IMR-90 (cell line): Measurements from ENCODE around the gene TMEM163. TPM values are rescaled to one million over a fixed set of nuclear protein-coding genes. Genes with fewer than 3 reads are reported as not detected.

ENCODE experiments used
- ATAC-seq: fragments of 200-7000 bp; cut with Tn5 transposase; 2 replicates; pipeline ENCODE4 v1.9.1; 2020; ENCODE audit warnings: low read depth, mild to moderate bottlenecking, moderate library complexity
- BruUV-seq: library from RNA; stranded (reverse); fragments of 400-500 nt; replicated peaks from 2 replicates; lab custom pipeline; 2021; lab: Mats Ljungman, UMichigan
- CTCF ChIA-PET: fragments of 300-600 bp; formaldehyde crosslinking; extraction: SDS; loops from one replicate; lab custom pipeline; 2021; ENCODE audit warnings: antibody characterized with exemption; lab: Yijun Ruan, JAX
- POLR2A ChIA-PET: fragments of 300-600 bp; sonication (Branson Sonifier 250); formaldehyde crosslinking; loops from one replicate; lab custom pipeline; 2022; ENCODE audit warnings: antibody characterized with exemption; ENCODE audit not compliant: unreplicated experiment; lab: Charles Lee
- DNase-seq: peaks from one replicate; pipeline ENCODE4 v3.0.0; 2013
- H2AFZ ChIP-seq: replicated peaks from 2 replicates; pipeline ENCODE3; 2013; ENCODE audit warnings: low read length, mild to moderate bottlenecking; ENCODE audit not compliant: poor library complexity
- H2AK5ac ChIP-seq: 2 replicates; pipeline ENCODE4 v1.6.1; 2013; ENCODE audit warnings: low read depth, low read length, inconsistent platforms
- H2AK9ac ChIP-seq: replicated peaks from 2 replicates; pipeline ENCODE3; 2013; ENCODE audit warnings: mild to moderate bottlenecking, low read depth, low read length, moderate library complexity; ENCODE audit not compliant: poor library complexity
- H2BK120ac ChIP-seq: 2 replicates; pipeline ENCODE4 v1.6.1; 2013; ENCODE audit warnings: low read depth, low read length, inconsistent platforms
- H2BK15ac ChIP-seq: 3 replicates; pipeline ENCODE4 v1.6.1; 2013; ENCODE audit warnings: low read depth, low read length, inconsistent platforms
- H2BK20ac ChIP-seq: 2 replicates; pipeline ENCODE4 v1.6.1; 2013; ENCODE audit warnings: low read depth, mild to moderate bottlenecking, inconsistent platforms, low read length, moderate library complexity
- H2BK5ac ChIP-seq: 2 replicates; pipeline ENCODE4 v1.6.1; 2013; ENCODE audit warnings: mild to moderate bottlenecking, low read depth, low read length, inconsistent platforms; ENCODE audit not compliant: poor library complexity, severe bottlenecking
- H3K14ac ChIP-seq: replicated peaks from 2 replicates; pipeline ENCODE4 v1.6.1; 2013; ENCODE audit warnings: low read depth, low read length, inconsistent platforms
- H3K18ac ChIP-seq: 2 replicates; pipeline ENCODE4 v1.6.1; 2013; ENCODE audit warnings: low read depth, low read length, control low read depth
- H3K23ac ChIP-seq: 2 replicates; pipeline ENCODE4 v1.6.1; 2013; ENCODE audit warnings: low read depth, low read length, inconsistent platforms
- H3K27ac ChIP-seq: 2 replicates; pipeline ENCODE4 v1.5.1; 2013; ENCODE audit warnings: mild to moderate bottlenecking, control low read depth, low read length; ENCODE audit not compliant: insufficient read depth
- H3K27me3 ChIP-seq: 2 replicates; pipeline ENCODE4 v1.6.1; 2013; ENCODE audit warnings: low read length; ENCODE audit not compliant: control insufficient read depth, insufficient read depth
- H3K36me3 ChIP-seq: 2 replicates; pipeline ENCODE4 v1.6.1; 2013; ENCODE audit warnings: low read length, mixed read lengths; ENCODE audit not compliant: control insufficient read depth, insufficient read depth
- H3K4ac ChIP-seq: 2 replicates; pipeline ENCODE4 v1.6.1; 2013; ENCODE audit warnings: low read depth, low read length, inconsistent platforms
- H3K4me1 ChIP-seq: 2 replicates; pipeline ENCODE4 v1.6.1; 2013; ENCODE audit warnings: low read length, mixed read lengths; ENCODE audit not compliant: control insufficient read depth, insufficient read depth
- H3K4me2 ChIP-seq: 2 replicates; pipeline ENCODE4 v1.6.1; 2013; ENCODE audit warnings: low read depth, mild to moderate bottlenecking, control low read depth, low read length, moderate library complexity
- H3K4me3 ChIP-seq: 2 replicates; pipeline ENCODE4 v1.5.1; 2013; ENCODE audit warnings: low read depth, mild to moderate bottlenecking, control low read depth, low read length, moderate library complexity; ENCODE audit not compliant: insufficient read depth
- H3K56ac ChIP-seq: 2 replicates; pipeline ENCODE4 v1.6.1; 2013; ENCODE audit warnings: low read length, inconsistent platforms; ENCODE audit not compliant: insufficient read depth; ENCODE audit errors: extremely low read depth
- H3K79me1 ChIP-seq, 2 experiments: 2 replicates each; pipeline ENCODE4 v1.6.1; 2013; ENCODE audit warnings: low read length in 2 of 2, inconsistent platforms in 1 of 2, low read depth in 1 of 2
- H3K9ac ChIP-seq: 2 replicates; pipeline ENCODE4 v1.6.1; 2013; ENCODE audit warnings: low read depth, low read length, control low read depth
- H3K9me1 ChIP-seq: 2 replicates; pipeline ENCODE4 v1.6.1; 2013; ENCODE audit warnings: low read length, inconsistent platforms; ENCODE audit not compliant: insufficient read depth
- H3K9me3 ChIP-seq: 2 replicates; pipeline ENCODE4 v1.6.1; 2013; ENCODE audit warnings: low read length; ENCODE audit not compliant: control insufficient read depth, insufficient read depth
- H4K20me1 ChIP-seq: 2 replicates; pipeline ENCODE4 v1.6.1; 2013; ENCODE audit warnings: low read length, inconsistent platforms; ENCODE audit not compliant: insufficient read depth
- H4K5ac ChIP-seq: 2 replicates; pipeline ENCODE4 v1.6.1; 2013; ENCODE audit warnings: mild to moderate bottlenecking, low read depth, low read length, control low read depth
- H4K8ac ChIP-seq, 2 experiments: 2 replicates each; pipeline ENCODE4 v1.6.1; 2013; ENCODE audit warnings: low read depth in 2 of 2, low read length in 2 of 2, control low read depth in 1 of 2, inconsistent platforms in 1 of 2
- H4K91ac ChIP-seq: 2 replicates; pipeline ENCODE4 v1.6.1; 2013; ENCODE audit warnings: low read depth, low read length, inconsistent platforms; ENCODE audit not compliant: insufficient read depth
- CHD1 ChIP-seq: IDR thresholded peaks from 2 replicates; pipeline ENCODE4 v1.6.1; 2012; ENCODE audit warnings: low read depth, low read length, improper control_type of control experiment
- CTCF ChIP-seq: conservative IDR thresholded peaks from 2 replicates; pipeline ENCODE4 v1.5.1; 2012; ENCODE audit warnings: mild to moderate bottlenecking, low read depth, low read length, improper control_type of control experiment
- FOS ChIP-seq: fragments of 150-350 bp; IDR thresholded peaks from 2 replicates; pipeline ENCODE4 v1.6.1; 2016; ENCODE audit warnings: low read depth, low read length
- MAFK ChIP-seq: IDR thresholded peaks from 2 replicates; pipeline ENCODE4 v1.6.1; 2012; ENCODE audit warnings: low read depth, low read length, improper control_type of control experiment
- MAZ ChIP-seq: IDR thresholded peaks from 2 replicates; pipeline ENCODE4 v1.6.1; 2012; ENCODE audit warnings: low read depth, mild to moderate bottlenecking, low read length, improper control_type of control experiment, moderate library complexity, borderline replicate concordance
- MXI1 ChIP-seq: IDR thresholded peaks from 2 replicates; pipeline ENCODE4 v1.6.1; 2012; ENCODE audit warnings: low read depth, mild to moderate bottlenecking, low read length, moderate library complexity, borderline replicate concordance
- RCOR1 ChIP-seq: IDR thresholded peaks from 2 replicates; pipeline ENCODE4 v1.6.1; 2012; ENCODE audit warnings: mild to moderate bottlenecking, low read length, improper control_type of control experiment; ENCODE audit not compliant: insufficient replicate concordance
- RFX5 ChIP-seq: IDR thresholded peaks from 2 replicates; pipeline ENCODE4 v1.8.0; 2012; ENCODE audit warnings: low read depth, mild to moderate bottlenecking, low read length, moderate library complexity
- WGBS, 2 experiments: methylation state at CpG; one replicate each; pipeline versions ENCODE4 v1.1.5 to v1.1.7; 2013; ENCODE audit warnings: missing lambda C conversion rate in 2 of 2; ENCODE audit not compliant: insufficient read length in 1 of 2; ENCODE audit errors: extremely low coverage in 2 of 2; 5-methylcytosine and 5-hydroxymethylcytosine counted together
- dilution Hi-C: fragments of 300-500 bp; cut with HindIII; formaldehyde crosslinking; loops from one replicate; pipeline ENCODE4 v1.14.3; 2018; ENCODE audit warnings: low sequenced_read_pairs; ENCODE audit not compliant: unreplicated experiment
- in situ Hi-C: fragments of 300-500 bp; cut with MboI; formaldehyde crosslinking; loops from 3 replicates; pipeline ENCODE4 v1.14.3; 2019; ENCODE audit warnings: low sequenced_read_pairs, inconsistent platforms, mixed read lengths
- intact Hi-C: fragments of 100-400 bp; cut with micrococcal nuclease; formaldehyde crosslinking; loops from 2 replicates; pipeline ENCODE4 v1.10.0; 2022
- polyA plus RNA-seq, 3 experiments: library from polyadenylated mRNA; depleted of rRNA; stranded (reverse); fragments of >200 nt; gene quantifications; 2 replicates each; pipeline ENCODE4 v1.2.3, GENCODE V29; 2012; ENCODE audit warnings: low replicate concordance in 1 of 3
- total RNA-seq: library from RNA; depleted of rRNA; stranded (reverse); fragments of >200 nt; gene quantifications from 2 replicates; pipeline ENCODE4 v1.2.3, GENCODE V29; 2012
- TF ChIP-seq, protein P1 (sequence below): fragments of 150-350 bp; IDR thresholded peaks from 2 replicates; pipeline ENCODE4 v1.6.1; 2016; ENCODE audit warnings: low read depth, mild to moderate bottlenecking, low read length, moderate library complexity, borderline replicate concordance
- TF ChIP-seq, protein P2 (sequence below): fragments of 150-350 bp; IDR thresholded peaks from 2 replicates; pipeline ENCODE4 v1.6.1; 2017; ENCODE audit warnings: mild to moderate bottlenecking, antibody characterized with exemption, low read length, low read depth

Gene TMEM163
- total and polyA plus RNA-seq, 2 of the 4 experiments (the other 2 are of a cell fraction) = not detected

GRCh38 chr2:134539981-134540380 lies 178.8 kb downstream of the TMEM163 start:
- H2AK5ac ChIP-seq = no peak overlapping the region
- in situ Hi-C loops (no loop called here), intact Hi-C loops (no loop called here), dilution Hi-C loops (no loop called here)
- peaks cover 11% of the 10 kb centered on the region for H3K27me3 ChIP-seq
- no peak overlapping the region for H3K27ac ChIP-seq
- no peak for ATAC-seq
- H2AFZ ChIP-seq = peak overlapping the region; percentile 61
- no peak overlapping the region for H2AK9ac ChIP-seq
- H3K23ac ChIP-seq = no peak overlapping the region
- H3K4me3 ChIP-seq = no peak overlapping the region
- no TSS peak for BruUV-seq
- H3K9me1 ChIP-seq = no peaks in the 10 kb centered on the region
- WGBS, 2 experiments = 38% methylated on average over 4 of the region's 5 CpGs; no CpG with 5 or more reads in 1 of the 2 experiments
- H4K8ac ChIP-seq = no peak overlapping the region
- H4K91ac ChIP-seq = no peak overlapping the region
- H3K4me2 ChIP-seq = no peak overlapping the region
- H2BK5ac ChIP-seq = no peak overlapping the region
- no peak overlapping the region for H3K9ac ChIP-seq
- H3K14ac ChIP-seq = no peak overlapping the region
- H3K9me3 ChIP-seq = no peaks in the 10 kb centered on the region
- no peak overlapping the region for H3K4ac ChIP-seq
- H3K4me1 ChIP-seq = no peaks in the 10 kb centered on the region
- no peak overlapping the region for H2BK15ac ChIP-seq
- H4K20me1 ChIP-seq = no peaks in the 10 kb centered on the region
- no peak overlapping the region for H2BK20ac ChIP-seq
- ChIA-PET CTCF (no interaction called here), POLR2A (interaction anchor here (0.6 kb wide), 1 partner anchor 380 kb away, joined by 3 read pairs; no protein-coding TSS in a partner anchor)
- no peak overlapping the region for H3K18ac ChIP-seq
- H2BK120ac ChIP-seq = no peak overlapping the region
- DNase-seq = no peak
- no peaks in the 10 kb centered on the region for H3K79me1 ChIP-seq
- H3K36me3 ChIP-seq = no peaks in the 10 kb centered on the region
- no peak overlapping the region for H3K56ac ChIP-seq
- H4K5ac ChIP-seq = no peak overlapping the region
- no peak for TF ChIP-seq MXI1
- TF ChIP-seq RCOR1 = no peak
- TF ChIP-seq MAZ = no peak
- TF ChIP-seq, protein P1, sequence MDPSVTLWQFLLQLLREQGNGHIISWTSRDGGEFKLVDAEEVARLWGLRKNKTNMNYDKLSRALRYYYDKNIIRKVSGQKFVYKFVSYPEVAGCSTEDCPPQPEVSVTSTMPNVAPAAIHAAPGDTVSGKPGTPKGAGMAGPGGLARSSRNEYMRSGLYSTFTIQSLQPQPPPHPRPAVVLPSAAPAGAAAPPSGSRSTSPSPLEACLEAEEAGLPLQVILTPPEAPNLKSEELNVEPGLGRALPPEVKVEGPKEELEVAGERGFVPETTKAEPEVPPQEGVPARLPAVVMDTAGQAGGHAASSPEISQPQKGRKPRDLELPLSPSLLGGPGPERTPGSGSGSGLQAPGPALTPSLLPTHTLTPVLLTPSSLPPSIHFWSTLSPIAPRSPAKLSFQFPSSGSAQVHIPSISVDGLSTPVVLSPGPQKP = no peak
- TF ChIP-seq MAFK = no peak
- no peak for TF ChIP-seq CTCF
- TF ChIP-seq CHD1 = no peak
- TF ChIP-seq, protein P2, sequence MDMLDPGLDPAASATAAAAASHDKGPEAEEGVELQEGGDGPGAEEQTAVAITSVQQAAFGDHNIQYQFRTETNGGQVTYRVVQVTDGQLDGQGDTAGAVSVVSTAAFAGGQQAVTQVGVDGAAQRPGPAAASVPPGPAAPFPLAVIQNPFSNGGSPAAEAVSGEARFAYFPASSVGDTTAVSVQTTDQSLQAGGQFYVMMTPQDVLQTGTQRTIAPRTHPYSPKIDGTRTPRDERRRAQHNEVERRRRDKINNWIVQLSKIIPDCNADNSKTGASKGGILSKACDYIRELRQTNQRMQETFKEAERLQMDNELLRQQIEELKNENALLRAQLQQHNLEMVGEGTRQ = no peak
- no peak for TF ChIP-seq RFX5
- TF ChIP-seq FOS = no peak
